GM12875 (cell line): ENCODE data around the gene OVCA2.
"Not testable (repeated sequence)": the region's sequence is repeated elsewhere in the genome, so short reads cannot be mapped to it uniquely, and the experiment has no call there.

Source experiments
- H3K4me3 ChIP-seq: one replicate; pipeline ENCODE4 v1.5.1; 2011; ENCODE audit warnings: low read depth, low read length, control low read depth
- TF ChIP-seq, protein P1 (sequence below): IDR thresholded peaks from 2 replicates; pipeline ENCODE4 v1.5.1; 2011; ENCODE audit warnings: low read depth, mild to moderate bottlenecking, control low read depth, inconsistent platforms, low read length, moderate library complexity, borderline replicate concordance; ENCODE audit not compliant: insufficient read depth

OVCA2 gene

DNA sequence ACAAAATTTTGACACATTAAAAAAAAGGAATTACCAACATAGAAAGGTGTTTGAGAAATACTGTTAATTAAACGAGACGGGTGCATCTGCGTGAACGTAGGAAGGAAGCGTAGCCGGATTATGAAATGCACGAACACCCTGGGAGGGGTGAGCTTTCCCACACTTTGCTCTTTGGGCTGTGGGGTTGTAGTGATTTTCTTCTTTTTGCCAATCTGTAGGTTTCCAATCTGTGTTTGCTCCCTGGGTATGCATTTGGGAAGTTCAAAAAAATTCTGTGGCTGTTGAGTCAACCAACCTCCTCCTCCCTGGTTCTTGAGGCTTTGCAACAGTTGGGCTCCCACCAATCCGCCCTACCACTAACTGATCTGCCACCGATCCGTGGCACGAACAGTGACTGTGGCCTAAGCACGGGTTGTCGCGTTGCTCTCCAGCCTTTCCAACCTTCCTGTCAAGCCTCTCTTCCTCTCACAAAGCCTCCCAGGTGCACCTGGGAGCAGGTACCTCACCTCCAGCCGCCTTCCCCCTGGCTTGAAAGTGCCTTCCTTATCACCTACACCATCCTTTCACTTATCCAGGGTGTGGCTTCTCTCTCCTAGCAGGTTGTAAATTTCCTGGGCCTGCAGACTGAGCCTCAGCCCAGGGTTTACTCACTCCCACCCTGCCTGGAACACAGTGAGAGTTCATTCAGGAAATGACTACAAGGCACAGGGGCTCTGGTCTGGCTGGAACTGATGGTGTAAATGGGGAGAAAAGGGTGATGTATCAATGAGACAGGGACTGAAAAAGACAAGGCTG lies 33.3 kb upstream of the OVCA2 start:
- TF ChIP-seq, protein P1, sequence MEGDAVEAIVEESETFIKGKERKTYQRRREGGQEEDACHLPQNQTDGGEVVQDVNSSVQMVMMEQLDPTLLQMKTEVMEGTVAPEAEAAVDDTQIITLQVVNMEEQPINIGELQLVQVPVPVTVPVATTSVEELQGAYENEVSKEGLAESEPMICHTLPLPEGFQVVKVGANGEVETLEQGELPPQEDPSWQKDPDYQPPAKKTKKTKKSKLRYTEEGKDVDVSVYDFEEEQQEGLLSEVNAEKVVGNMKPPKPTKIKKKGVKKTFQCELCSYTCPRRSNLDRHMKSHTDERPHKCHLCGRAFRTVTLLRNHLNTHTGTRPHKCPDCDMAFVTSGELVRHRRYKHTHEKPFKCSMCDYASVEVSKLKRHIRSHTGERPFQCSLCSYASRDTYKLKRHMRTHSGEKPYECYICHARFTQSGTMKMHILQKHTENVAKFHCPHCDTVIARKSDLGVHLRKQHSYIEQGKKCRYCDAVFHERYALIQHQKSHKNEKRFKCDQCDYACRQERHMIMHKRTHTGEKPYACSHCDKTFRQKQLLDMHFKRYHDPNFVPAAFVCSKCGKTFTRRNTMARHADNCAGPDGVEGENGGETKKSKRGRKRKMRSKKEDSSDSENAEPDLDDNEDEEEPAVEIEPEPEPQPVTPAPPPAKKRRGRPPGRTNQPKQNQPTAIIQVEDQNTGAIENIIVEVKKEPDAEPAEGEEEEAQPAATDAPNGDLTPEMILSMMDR: no peak
- no peak overlapping the region for H3K4me3 ChIP-seq

DNA sequence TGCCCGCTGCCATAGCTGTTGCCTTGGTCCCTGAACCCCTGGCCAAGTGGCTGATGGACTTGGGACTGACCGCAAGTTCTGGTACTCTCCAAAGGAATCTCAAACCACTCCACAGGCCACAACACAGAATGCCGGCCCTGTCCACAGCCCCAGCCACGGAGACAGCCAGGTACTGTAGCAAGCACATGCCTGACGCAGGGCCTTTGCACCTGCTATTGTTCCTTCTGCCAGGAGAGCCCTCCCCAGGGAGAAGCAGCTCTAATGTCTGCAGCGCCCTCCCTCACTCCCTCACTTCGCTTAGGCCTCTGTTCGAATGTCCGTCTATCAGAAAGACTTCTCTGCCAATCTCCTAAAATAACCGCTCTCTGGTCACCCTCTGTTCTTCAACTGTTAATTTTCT lies 32.1 kb upstream of the OVCA2 start:
- TF ChIP-seq, protein P1: no peak
- no peak overlapping the region for H3K4me3 ChIP-seq

DNA sequence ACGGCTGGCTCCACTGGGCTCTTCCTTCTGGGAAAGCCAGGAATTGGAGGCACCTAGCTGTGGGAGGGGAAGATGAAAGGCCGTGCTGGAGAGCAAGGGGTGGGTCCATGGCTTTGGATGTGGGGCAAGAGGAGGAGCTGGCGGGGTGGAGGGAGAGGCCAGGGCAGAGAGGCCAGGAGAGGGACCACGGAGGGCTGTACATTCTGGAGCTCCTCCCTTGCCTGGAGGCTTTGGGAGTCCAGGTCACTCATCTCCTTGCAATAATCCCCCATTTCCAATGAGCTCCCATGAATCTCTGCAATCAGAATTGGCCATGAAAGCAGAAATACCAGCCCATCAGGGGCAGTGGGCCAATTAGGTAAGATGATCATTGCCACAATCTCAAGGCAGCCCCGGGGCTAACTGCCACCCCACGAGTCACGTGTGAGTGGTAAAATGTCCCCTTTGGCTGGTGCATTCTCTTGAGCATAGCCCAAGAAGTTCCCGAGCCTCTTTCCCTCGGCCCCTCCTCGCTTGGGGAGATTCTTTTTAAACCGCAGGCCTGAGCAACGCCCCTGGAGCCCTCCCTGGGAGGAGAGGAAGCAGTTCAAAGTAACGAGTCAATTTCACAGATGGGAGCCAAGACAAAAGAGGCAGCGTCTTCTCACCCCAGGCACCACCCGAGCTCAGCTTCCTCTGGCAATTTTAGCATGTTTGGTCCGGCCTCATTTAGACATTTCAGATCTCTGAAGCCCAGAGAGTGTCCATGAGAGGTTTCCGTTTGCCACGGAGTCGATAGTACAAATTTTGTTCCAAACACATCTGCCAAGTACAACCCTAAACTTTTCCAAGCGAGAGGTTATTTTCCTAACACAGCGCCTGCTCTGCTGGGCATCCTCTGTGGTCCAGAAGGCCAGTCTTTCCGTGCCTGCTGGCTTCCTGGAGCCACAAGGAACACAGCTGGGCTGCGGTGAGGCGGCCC lies 30.1 kb upstream of the OVCA2 start:
- no peak overlapping the region for H3K4me3 ChIP-seq
- TF ChIP-seq, protein P1: no peak

DNA sequence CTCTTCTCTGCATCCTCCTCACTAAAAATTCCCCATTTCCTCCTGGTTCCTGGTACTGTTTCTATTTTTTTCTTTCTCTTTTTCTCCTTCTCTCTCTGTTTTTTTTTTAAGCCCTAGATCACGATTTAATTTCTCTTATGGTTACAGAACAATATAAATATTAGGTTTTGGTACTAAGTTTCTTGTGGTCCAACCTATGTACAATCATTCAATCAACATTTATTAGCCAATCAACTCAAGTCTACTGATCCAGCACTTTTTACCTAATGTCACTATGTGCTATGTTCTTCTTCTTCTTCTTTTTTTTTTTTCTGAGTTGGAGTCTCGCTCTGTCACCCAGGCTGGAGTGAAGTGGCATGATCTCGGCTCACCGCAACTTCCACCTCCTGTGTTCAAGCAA lies 29.3 kb upstream of the OVCA2 start:
- H3K4me3 ChIP-seq: no peak overlapping the region
- TF ChIP-seq, protein P1: no peak

DNA sequence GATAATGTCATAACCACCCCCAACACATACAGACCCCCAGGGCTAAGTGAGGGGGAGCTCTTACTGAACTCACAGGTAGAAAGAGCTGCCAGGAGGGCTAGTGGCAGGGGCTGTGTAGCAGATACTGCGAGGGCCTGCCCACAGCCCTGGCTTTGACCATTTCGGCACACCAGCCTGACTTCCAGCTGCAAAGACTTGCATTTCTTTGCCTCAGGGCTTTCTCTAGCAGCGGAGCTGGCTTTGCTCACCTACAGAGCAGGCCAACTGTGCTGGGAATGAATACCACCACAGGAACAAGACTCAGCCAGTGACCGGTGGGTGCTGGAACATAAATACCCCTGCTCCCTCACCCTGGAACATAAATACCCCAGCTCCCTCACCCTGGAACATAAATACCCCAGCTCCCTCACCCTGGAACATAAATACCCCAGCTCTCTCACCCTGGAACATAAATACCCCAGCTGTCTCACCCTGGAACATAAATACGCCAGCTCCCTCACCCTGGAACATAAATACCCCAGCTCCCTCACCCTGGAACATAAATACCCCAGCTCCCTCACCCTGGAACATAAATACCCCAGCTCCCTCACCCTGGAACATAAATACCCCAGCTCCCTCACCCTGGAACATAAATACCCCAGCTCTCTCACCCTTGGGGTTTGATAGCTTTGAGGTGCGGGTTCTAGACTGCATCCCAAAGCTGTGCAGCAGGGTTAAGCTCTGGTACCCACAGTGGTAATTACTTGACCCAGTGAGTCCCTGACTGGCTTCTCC lies 28.4 kb upstream of the OVCA2 start:
- not testable (repeated sequence) for H3K4me3 ChIP-seq

DNA sequence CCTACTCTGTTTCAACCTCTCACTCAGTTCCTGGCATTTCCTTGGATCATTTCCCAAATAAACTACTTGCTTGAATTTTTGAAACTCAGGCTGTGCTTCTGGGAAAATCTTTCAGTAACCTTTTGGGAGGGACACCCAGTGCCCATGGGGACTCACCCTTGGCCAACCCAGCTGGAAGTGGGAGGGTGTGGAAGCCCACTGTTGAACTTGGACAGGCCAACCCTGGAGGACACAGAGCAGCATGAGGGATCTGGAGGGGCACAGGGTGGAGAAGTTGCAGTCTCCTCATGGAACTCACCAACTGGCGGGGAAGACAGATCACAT lies 27.9 kb upstream of the OVCA2 start:
- no peak overlapping the region for H3K4me3 ChIP-seq
- TF ChIP-seq, protein P1: no peak

DNA sequence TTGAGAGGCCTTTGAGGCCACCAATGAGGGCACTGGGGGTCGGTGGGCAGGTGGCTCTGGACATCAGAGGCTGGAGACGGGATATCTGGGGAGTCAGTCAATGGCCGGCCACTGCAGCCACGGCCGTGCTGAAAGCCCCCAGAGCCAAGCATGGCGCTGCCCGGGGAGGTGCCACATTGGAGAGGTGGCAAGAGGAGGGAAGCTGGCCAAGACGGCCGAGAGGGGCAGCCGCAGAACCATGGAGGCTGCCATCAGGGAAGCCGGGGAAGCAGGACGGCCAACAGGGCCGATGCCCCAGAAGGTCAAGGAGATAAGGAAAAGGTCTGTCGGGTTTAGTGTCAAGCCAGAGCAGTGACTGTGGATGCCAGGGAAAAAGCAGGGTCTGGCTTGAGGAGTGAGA lies 26.5 kb upstream of the OVCA2 start:
- TF ChIP-seq, protein P1: no peak
- H3K4me3 ChIP-seq: no peak overlapping the region
